ENCODE results near the gene PPIE.
A peak's percentile ranks its signal among the peaks of the same experiment; 100 is the strongest.

Gene PPIE

GRCh38 chr1:39805385-39805784 is 66.7 kb downstream of the PPIE start:
- DNase-seq (ENCODE audit: low spot score) = no peak

DNA sequence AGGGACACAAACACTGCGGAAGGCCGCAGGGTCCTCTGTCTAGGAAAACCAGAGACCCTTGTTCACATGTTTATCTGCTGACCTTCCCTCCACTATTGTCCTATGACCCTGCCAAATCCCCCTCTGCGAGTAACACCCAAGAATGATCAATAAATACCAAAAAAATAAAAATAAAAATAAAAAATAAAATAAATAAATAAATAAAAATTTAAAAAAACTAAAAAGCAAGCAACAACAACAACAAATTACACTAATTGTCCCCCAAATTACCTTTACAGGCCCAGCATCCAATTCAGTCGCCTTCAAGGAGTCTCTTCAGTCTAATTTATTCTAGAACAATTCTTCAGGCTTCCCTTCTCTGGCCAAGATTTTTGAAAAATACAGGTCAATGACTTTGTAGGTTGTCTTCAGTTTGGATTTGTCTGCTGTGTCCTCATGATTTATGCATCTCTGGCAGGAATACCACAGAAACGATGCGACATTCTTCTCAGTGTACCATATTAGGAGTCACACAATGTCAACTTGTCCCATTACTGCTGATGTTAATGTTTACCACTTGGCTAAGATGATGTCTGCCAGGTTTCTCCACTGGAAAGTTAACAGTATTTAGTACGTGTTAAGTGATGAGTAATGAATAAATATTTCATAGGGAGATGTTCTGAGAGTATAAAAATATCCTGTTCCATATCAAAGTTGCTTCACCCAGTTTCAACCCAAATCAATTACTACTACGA is 70.3 kb downstream of the PPIE start:
- peak; percentile 73 for DNase-seq (ENCODE audit: low spot score)

GRCh38 chr1:39812913-39813312 is 74.2 kb downstream of the PPIE start:
- no peak for DNase-seq (ENCODE audit: low spot score)
